K562 (cell line): ENCODE results near the gene P4HTM. TPM values are rescaled to one million over a fixed set of nuclear protein-coding genes. Genes with fewer than 3 reads are reported as not detected.

Experiments used
- CBX3 ChIP-seq, 2 experiments: IDR thresholded peaks; 1 replicate in 1 of 2; 2 replicates in 1 of 2; pipeline ENCODE4 v1.6.1; 2012; ENCODE audit warnings: inconsistent platforms in 2 of 2, low read length in 2 of 2, borderline replicate concordance in 1 of 2, control low read depth in 1 of 2
- CREM ChIP-seq: IDR thresholded peaks from 2 replicates; pipeline ENCODE4 v1.6.1; 2014; ENCODE audit warnings: antibody characterized with exemption, low read depth
- EP400 ChIP-seq: fragments of 450-650 bp; IDR thresholded peaks from 2 replicates; pipeline ENCODE4 v1.6.1; 2017; ENCODE audit warnings: antibody characterized with exemption, mild to moderate bottlenecking, moderate library complexity
- ESRRA ChIP-seq: fragments of 450-650 bp; IDR thresholded peaks from 2 replicates; pipeline ENCODE4 v1.6.1; 2014; ENCODE audit warnings: low read depth, mild to moderate bottlenecking, moderate library complexity, borderline replicate concordance
- HEY1 ChIP-seq: fragments of 250-450 bp; sonication (Bioruptor Pico); IDR thresholded peaks from 2 replicates; pipeline ENCODE4 v1.5.0; 2020; ENCODE audit warnings: mild to moderate bottlenecking, moderate library complexity, borderline replicate concordance
- JUN ChIP-seq, 2 experiments: sonication (generic) in 1 of 2; formaldehyde crosslinking in 1 of 2; IDR thresholded peaks; 2 replicates each; pipeline versions ENCODE4 v1.6.1 to v1.8.0; 2012 to 2022; ENCODE audit warnings: borderline replicate concordance in 2 of 2, mild to moderate bottlenecking in 2 of 2, improper control_type of control experiment in 1 of 2, low read depth in 1 of 2, low read length in 1 of 2, missing genetic modification reagents in 1 of 2
- MBD1 ChIP-seq: fragments of 250-450 bp; sonication (Bioruptor Pico); IDR thresholded peaks from 2 replicates; pipeline ENCODE4 v1.8.0; 2022; ENCODE audit warnings: inconsistent platforms
- MCM7 ChIP-seq, 2 experiments: fragments of 450-650 bp; IDR thresholded peaks; 2 replicates each; pipeline ENCODE4 v1.6.1; 2016 to 2018
- PURB ChIP-seq: sonication (generic); formaldehyde crosslinking; IDR thresholded peaks from 2 replicates; pipeline ENCODE4 v1.9.0; 2021; ENCODE audit warnings: low read depth, mild to moderate bottlenecking, missing genetic modification reagents
- RBBP5 ChIP-seq: fragments of 200-600 bp; sonication (generic); IDR thresholded peaks from 2 replicates; pipeline ENCODE4 v1.6.1; 2012; ENCODE audit warnings: borderline replicate concordance, mild to moderate bottlenecking, low read length, control low read depth, inconsistent platforms; ENCODE audit not compliant: insufficient read depth, poor library complexity, severe bottlenecking
- RCOR1 ChIP-seq, 2 experiments: IDR thresholded peaks; 2 replicates each; pipeline ENCODE4 v1.6.1; 2012; ENCODE audit warnings: low read depth in 2 of 2, low read length in 2 of 2, borderline replicate concordance in 1 of 2, improper control_type of control experiment in 1 of 2
- RFX1 ChIP-seq: fragments of 450-650 bp; IDR thresholded peaks from 2 replicates; pipeline ENCODE4 v1.6.1; 2016; ENCODE audit warnings: mild to moderate bottlenecking, moderate library complexity
- SIX5 ChIP-seq, 2 experiments: IDR thresholded peaks; 2 replicates each; pipeline ENCODE4 v1.6.1; 2011; ENCODE audit warnings: low read length in 2 of 2, borderline replicate concordance in 1 of 2, low read depth in 1 of 2, mild to moderate bottlenecking in 1 of 2, moderate library complexity in 1 of 2; ENCODE audit not compliant: insufficient read depth in 1 of 2
- SNAPC5 ChIP-seq: fragments of 250-450 bp; sonication (Bioruptor Pico); IDR thresholded peaks from 2 replicates; pipeline ENCODE4 v1.8.0; 2021; ENCODE audit warnings: moderate library complexity, mild to moderate bottlenecking, inconsistent platforms
- SNIP1 ChIP-seq: fragments of 450-650 bp; IDR thresholded peaks from 2 replicates; pipeline ENCODE4 v1.7.1; 2017; ENCODE audit warnings: low read depth, mild to moderate bottlenecking
- SP2 ChIP-seq: IDR thresholded peaks from 2 replicates; pipeline ENCODE4 v1.6.1; 2011; ENCODE audit warnings: mild to moderate bottlenecking, low read depth, low read length, moderate library complexity; ENCODE audit not compliant: poor library complexity, severe bottlenecking; ENCODE audit errors: extremely low read depth
- SUPT5H ChIP-seq: fragments of 450-650 bp; IDR thresholded peaks from 2 replicates; pipeline ENCODE4 v1.6.1; 2016
- ZBTB17 ChIP-seq: fragments of 450-650 bp; formaldehyde crosslinking; IDR thresholded peaks from 2 replicates; pipeline ENCODE4 v1.4.0; 2020; ENCODE audit warnings: mild to moderate bottlenecking
- ZNF511 ChIP-seq: sonication (generic); formaldehyde crosslinking; IDR thresholded peaks from 2 replicates; pipeline ENCODE4 v1.8.0; 2022; ENCODE audit warnings: mild to moderate bottlenecking, missing genetic modification reagents
- ZNF699 ChIP-seq: fragments of 250-450 bp; sonication (Bioruptor Pico); IDR thresholded peaks from 2 replicates; pipeline ENCODE4 v1.8.0; 2021; ENCODE audit warnings: mild to moderate bottlenecking, moderate library complexity; ENCODE audit not compliant: insufficient replicate concordance
- polyA plus RNA-seq, 8 experiments: library from polyadenylated mRNA; depleted of rRNA in 4 of 8; stranded (reverse) in 5 of 8; unstranded in 3 of 8; fragments of >200 nt; fragmentation: Nextera tagmentation in 2 of 8; fragmentation: Illumina TruSeq in 1 of 8; extraction: Ambion mirVana in 2 of 8; extraction: Trizol in 1 of 8; gene quantifications; 2 replicates each; pipeline versions ENCODE4 v1.2.1 to v1.2.3, GENCODE V29; 2011 to 2014; ENCODE audit warnings: inconsistent platforms in 1 of 8, missing spikeins in 1 of 8
- total RNA-seq, 7 experiments: library from RNA; depleted of rRNA in 6 of 7; stranded (reverse); fragments of >200 nt in 6 of 7; fragmentation: Illumina TruSeq in 2 of 7; extraction: Trizol in 2 of 7; gene quantifications; 2 replicates each; pipeline versions ENCODE4 v1.2.1 to v1.2.3, GENCODE V29; 2011 to 2021; ENCODE audit warnings: low replicate concordance in 1 of 7
- TF ChIP-seq, protein P1 (sequence below): fragments of 450-650 bp; formaldehyde crosslinking; IDR thresholded peaks from 2 replicates; pipeline ENCODE4 v1.4.0; 2022; ENCODE audit warnings: missing genetic modification characterization

The P4HTM gene
- total and polyA plus RNA-seq, 9 of the 15 experiments (the other 6 are each of a cell fraction or from before 2014, with no cell fraction given): 0.09 to 0.66 (median 0.25) TPM; not detected in 2

- TF ChIP-seq RFX1: no peak
- TF ChIP-seq MCM7 (IDR thresholded peaks at IDR 0.05): no peak
- TF ChIP-seq ZBTB17 (CRISPR knock-in tag): no peak; the same call in 1 of the 2 replicates
- TF ChIP-seq SUPT5H: peak; percentile 69
- TF ChIP-seq SNIP1: 0 out of 2 replicates have a peak, but pooled peaks have one; percentile 63
- TF ChIP-seq ESRRA: peak; percentile 65; the same call in 1 of the 2 replicates
- TF ChIP-seq HEY1: no peak
- peak; percentile 72 for TF ChIP-seq SP2
- no peak for TF ChIP-seq MBD1
- peak; percentile 73 for TF ChIP-seq RBBP5
- no peak for TF ChIP-seq SNAPC5 (CRISPR knock-in tag)
- peak; percentile 40; the same call in 1 of the 2 replicates for TF ChIP-seq JUN (IDR thresholded peaks at IDR 0.05; ENCODE audit: borderline replicate concordance, low read depth, low read length)
- TF ChIP-seq JUN (CRISPR knock-in tag; IDR thresholded peaks at IDR 0.05; ENCODE audit: borderline replicate concordance): peak; percentile 61; the same call in 1 of the 2 replicates
- no peak for TF ChIP-seq ZNF699 (CRISPR knock-in tag)
- no peak for TF ChIP-seq SIX5 (IDR thresholded peaks at IDR 0.05; ENCODE audit: borderline replicate concordance in 1 of 2, insufficient read depth in 1 of 2, low read depth in 1 of 2, low read length in 2 of 2)
- no peak for TF ChIP-seq PURB
- TF ChIP-seq ZNF511 (CRISPR knock-in tag): peak; percentile 77; the same call in 1 of the 2 replicates
- TF ChIP-seq, protein P1, sequence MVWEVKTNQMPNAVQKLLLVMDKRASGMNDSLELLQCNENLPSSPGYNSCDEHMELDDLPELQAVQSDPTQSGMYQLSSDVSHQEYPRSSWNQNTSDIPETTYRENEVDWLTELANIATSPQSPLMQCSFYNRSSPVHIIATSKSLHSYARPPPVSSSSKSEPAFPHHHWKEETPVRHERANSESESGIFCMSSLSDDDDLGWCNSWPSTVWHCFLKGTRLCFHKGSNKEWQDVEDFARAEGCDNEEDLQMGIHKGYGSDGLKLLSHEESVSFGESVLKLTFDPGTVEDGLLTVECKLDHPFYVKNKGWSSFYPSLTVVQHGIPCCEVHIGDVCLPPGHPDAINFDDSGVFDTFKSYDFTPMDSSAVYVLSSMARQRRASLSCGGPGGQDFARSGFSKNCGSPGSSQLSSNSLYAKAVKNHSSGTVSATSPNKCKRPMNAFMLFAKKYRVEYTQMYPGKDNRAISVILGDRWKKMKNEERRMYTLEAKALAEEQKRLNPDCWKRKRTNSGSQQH (CRISPR knock-in tag): no peak
- TF ChIP-seq CREM: peak; percentile 90
- TF ChIP-seq CBX3 (IDR thresholded peaks at IDR 0.05; ENCODE audit: borderline replicate concordance in 1 of 2, low read length in 2 of 2): peak in 1 of 2 experiments; percentile 59; a peak in 1 of 3 replicates
- peak; percentile 84 for TF ChIP-seq EP400
- TF ChIP-seq RCOR1 (IDR thresholded peaks at IDR 0.05; ENCODE audit: borderline replicate concordance in 1 of 2, low read depth in 2 of 2, low read length in 2 of 2): peak in 1 of 2 experiments; percentile 20; a peak in 1 of 4 replicates
Measured at GRCh38 chr3:49021813-49022687, 32.0 kb downstream of the P4HTM start, which contains the start of gene NDUFAF3 (continued).
